ENCODE results near the gene BRICD5.

- TF ChIP-seq CTCF (IDR thresholded peaks at IDR 0.05) (no peak), POLR2A (IDR thresholded peaks at IDR 0.05) (no peak)
These were observed 31.1 kb downstream of the BRICD5 start for GRCh38 chr16:2179576-2179975.

All from thyroid gland (tissue), 4 donors.